Urinary bladder (tissue), 4 donors: Measurements from ENCODE around the gene NLGN4X. TPM values are rescaled to one million over a fixed set of nuclear protein-coding genes. Genes with fewer than 3 reads are reported as not detected.

Experiments
- DNase-seq: peaks from one replicate; pipeline ENCODE4 v3.0.0-alpha.2; 2015; ENCODE audit errors: extremely low spot score
- H3K27ac ChIP-seq: one replicate; pipeline ENCODE4 v1.5.1; 2013; ENCODE audit warnings: low read depth, mild to moderate bottlenecking, moderate library complexity
- H3K36me3 ChIP-seq: one replicate; pipeline ENCODE4 v1.6.1; 2013; ENCODE audit warnings: mild to moderate bottlenecking, moderate library complexity; ENCODE audit not compliant: insufficient read depth
- H3K4me1 ChIP-seq: one replicate; pipeline ENCODE4 v1.6.1; 2013; ENCODE audit warnings: mild to moderate bottlenecking, moderate library complexity; ENCODE audit not compliant: insufficient read depth
- H3K4me3 ChIP-seq: one replicate; pipeline ENCODE4 v1.5.1; 2013; ENCODE audit warnings: low read depth, low read length
- WGBS: extraction: QIAGEN DNeasy Blood & Tissue Kit; methylation state at CpG from one replicate; pipeline ENCODE4 v1.1.7; 2013; 5-methylcytosine and 5-hydroxymethylcytosine counted together
- polyA plus RNA-seq: library from polyadenylated mRNA; stranded (reverse); fragments of 200-250 nt; gene quantifications from one replicate; pipeline ENCODE4 v1.2.3, GENCODE V29; 2013
- total RNA-seq: library from RNA; depleted of rRNA; stranded (reverse); fragments of >200 nt; gene quantifications from one replicate; pipeline ENCODE4 v1.2.3, GENCODE V29; 2014
- donor health status: healthy with polysubstance abuse.
- donor health status: healthy.

NLGN4X gene
- total and polyA plus RNA-seq, 2 donors: 5.1 to 15.7 TPM

DNA sequence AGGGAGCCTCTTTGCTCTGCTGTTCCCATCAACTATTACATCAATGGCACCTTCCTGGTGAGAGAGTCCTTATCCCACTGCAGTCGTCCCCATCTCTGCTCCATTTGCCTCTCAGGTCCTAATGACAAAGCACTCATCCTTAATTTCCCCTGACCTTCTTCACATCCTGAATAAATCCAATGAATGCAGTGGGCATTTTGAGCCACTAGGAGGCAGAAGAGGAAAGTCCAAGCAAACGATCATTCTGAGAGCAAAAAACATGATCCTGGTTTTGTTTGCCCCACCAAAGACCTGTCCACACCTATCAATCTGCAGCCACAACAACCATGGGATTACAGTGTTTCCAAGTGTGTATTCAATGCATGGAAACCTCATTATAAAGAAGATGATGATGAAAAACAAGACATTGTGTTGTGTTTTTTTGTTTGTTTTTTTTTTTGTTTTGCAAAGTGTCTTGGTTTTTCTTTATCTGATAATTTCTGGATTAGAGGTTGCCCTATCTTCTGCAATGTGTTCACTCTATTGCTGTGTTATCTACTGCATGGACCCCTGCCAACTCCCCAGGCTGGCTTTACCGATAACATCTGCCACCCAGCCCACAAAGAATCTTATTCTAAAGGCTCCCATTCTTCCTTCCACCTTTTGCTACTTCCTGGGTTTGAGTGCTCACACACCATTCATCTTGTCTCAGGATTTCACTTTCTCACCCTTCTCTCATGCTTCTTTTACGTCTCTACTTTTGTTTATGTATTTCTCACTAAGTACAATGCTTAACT lies 207.2 kb downstream of the NLGN4X start:
- Histone ChIP-seq H3K36me3 (no peaks in the 10 kb centered on the region), H3K4me3 (no peak overlapping the region), H3K27ac (no peak overlapping the region), H3K4me1 (no peaks in the 10 kb centered on the region)
- WGBS: 30% methylated on average over 4 of the region's 4 CpGs
- DNase-seq: no peak

DNA sequence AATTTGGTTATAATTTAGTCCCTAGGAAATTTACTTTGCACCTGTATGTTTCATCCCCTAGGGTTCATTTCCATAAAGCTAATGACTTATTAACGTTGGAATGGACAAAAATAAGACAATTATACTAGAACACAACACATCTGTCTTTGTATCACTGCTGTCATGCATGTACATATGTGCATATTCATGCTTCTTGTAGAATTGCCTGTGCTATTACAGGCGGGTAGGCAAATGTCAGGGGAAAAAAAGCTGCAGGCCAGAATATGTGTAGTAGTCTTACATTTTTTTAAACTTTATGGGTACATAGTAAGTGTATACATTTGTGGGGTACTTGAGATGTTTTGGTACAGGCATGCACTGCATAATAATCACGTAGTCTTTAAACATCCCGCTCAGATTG lies 209.6 kb downstream of the NLGN4X start:
- no peak for DNase-seq
- H3K36me3 ChIP-seq: no peaks in the 10 kb centered on the region
- 75% methylated on average over 4 of the region's 4 CpGs for WGBS

DNA sequence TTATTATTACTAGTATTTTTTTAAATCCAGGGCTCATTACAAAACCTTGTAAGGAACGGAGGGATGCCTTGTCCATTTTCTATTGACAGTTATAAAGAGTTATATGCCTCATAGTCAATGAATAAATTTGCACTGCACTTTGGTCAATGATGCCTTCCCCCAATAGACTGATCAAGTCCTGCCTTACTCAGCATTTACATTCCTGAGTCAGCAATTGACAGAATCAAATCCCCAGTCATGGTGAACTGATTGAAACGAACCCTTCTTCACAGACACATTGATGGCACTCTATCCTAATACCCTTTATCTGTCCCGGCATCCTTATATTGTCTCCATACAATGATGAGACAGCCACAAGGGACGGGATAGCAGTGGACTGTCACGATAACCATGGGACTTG lies 213.2 kb downstream of the NLGN4X start:
- Histone ChIP-seq H3K36me3 (no peaks in the 10 kb centered on the region), H3K4me1 (no peaks in the 10 kb centered on the region), H3K27ac (no peak overlapping the region), H3K4me3 (no peak overlapping the region)
- DNase-seq: no peak
- 88% methylated on average over 5 of the region's 5 CpGs for WGBS

More for the DNA sequence above, 209.6 kb downstream of the NLGN4X start:
- Histone ChIP-seq H3K4me3 (no peak overlapping the region), H3K4me1 (no peaks in the 10 kb centered on the region), H3K27ac (no peak overlapping the region)

DNA sequence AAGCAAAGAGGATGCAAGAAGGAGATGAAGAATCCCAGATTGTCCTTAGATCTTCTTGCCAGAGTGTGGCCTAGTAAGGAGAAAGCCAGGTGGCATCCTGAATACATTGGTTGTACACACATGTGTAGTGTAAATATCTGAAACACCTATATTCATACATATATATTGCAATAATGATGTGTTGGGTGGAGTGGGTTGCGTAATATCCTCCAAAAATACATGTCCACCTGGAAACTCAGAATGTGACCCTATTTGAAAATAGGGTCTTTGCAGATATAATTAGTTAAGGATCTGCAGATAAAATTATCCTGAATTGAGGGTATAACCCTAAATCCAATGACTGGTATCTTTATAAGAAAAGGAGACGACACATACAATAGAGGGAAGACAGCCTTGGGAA lies 216.3 kb downstream of the NLGN4X start:
- H3K27ac ChIP-seq: no peak overlapping the region
- 79% methylated on average over 2 of the region's 2 CpGs for WGBS
- H3K4me3 ChIP-seq: no peak overlapping the region
- no peak for DNase-seq
- no peaks in the 10 kb centered on the region for H3K4me1 ChIP-seq
- H3K36me3 ChIP-seq: no peaks in the 10 kb centered on the region

DNA sequence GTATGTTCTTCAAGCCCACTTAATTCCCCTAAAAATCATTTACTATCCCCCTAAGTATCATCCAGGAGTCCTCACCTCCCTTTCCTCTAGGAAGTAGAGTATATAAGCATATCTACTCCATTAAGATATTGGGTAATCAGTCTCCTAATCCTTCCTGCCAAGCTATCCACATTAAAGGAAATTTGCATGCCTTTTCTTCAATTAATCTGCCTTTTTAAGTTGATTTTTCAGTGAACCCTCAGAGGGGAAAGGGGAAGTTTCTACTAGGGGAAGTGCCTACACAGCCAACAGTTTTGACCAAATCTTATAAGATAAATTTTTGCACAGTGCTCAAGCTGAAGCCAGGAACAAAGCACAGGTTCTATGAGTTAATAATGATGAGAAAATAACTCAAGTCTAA lies 222.8 kb downstream of the NLGN4X start:
- Histone ChIP-seq H3K27ac (no peak overlapping the region), H3K4me3 (no peak overlapping the region), H3K36me3 (no peaks in the 10 kb centered on the region), H3K4me1 (no peaks in the 10 kb centered on the region)
- DNase-seq: no peak

DNA sequence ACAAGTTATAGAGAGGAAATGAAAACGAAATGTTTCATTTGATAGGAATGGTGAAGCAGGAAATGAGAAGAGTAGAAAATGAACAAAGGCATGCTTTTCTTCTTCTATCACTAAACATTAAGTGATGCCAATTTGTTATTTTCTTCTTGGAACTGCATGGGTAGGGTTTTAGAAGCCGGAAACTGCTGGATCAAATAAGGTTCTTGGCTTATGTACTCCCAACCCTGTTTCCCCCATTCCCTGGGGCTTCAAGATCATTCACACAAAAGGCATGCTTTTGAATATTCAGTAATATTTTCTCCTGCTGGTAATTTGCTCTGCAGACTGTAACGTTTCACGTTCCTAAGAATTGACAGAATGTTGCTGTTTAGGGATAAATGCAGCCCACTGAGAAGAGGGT lies 224.1 kb downstream of the NLGN4X start:
- 55% methylated on average over 4 of the region's 4 CpGs for WGBS
- H3K27ac ChIP-seq: no peak overlapping the region
- H3K36me3 ChIP-seq: no peaks in the 10 kb centered on the region
- H3K4me3 ChIP-seq: no peak overlapping the region
- H3K4me1 ChIP-seq: no peaks in the 10 kb centered on the region
- DNase-seq: no peak

DNA sequence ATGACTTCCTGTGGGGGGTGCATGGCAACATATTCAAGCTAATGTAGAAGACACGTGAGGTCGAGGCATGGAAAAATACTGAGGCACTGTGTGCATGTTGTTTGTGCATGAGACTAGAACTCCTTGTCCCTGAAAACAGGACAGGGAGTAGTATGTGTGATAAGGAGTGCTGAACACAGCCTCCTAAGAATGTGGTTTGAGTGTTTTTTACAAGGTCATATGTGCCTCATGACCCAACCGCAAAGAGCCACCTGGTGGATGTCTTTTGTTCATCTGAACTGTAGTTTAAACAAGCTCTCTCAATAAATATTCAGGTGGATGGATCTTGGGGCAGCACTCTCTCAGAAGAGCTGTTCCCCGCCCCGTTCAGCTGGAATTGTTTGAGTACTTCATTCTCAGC lies 226.6 kb downstream of the NLGN4X start:
- WGBS: 68% methylated on average over 5 of the region's 5 CpGs
- Histone ChIP-seq H3K36me3 (no peaks in the 10 kb centered on the region), H3K4me3 (no peak overlapping the region), H3K27ac (no peak overlapping the region), H3K4me1 (no peaks in the 10 kb centered on the region)
- no peak for DNase-seq

DNA sequence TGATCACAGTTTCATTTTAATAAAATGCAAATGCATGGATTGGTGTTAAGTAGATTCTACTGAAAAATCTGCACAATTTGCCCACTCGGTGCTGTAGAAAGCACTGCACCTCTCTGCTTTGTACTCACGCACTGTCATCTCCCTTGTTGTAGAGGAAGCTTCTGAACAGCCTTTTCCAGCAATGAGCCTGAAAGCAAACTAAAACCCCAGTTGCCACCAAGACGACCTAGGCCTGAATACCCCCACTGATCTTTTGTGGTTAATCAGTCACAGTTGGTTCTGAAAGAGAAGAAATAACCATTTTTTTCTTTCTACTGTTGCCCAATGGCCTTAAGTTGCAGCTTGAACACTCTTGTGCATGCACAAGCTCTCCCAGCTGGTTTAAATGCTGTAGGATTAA lies 229.8 kb downstream of the NLGN4X start:
- 75% methylated on average over 3 of the region's 3 CpGs for WGBS

DNA sequence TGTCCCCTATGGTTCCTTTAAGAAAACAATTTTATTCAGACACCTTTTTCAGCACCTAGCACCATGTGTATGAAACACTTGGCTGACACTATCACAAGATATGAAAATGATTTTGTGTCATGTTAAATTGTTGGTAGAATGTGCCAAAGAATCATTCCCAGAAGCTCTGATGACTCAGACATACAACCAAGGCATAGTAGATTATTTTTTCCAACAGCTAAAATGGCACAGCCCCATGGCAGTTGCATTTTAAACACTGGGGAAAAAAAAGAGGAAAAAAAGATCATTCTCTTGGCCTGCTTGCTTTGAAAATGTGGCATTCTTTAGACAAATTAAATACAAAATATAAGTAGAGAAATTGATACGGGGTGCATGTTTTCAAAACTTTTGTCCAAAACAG lies 230.2 kb downstream of the NLGN4X start:
- no peaks in the 10 kb centered on the region for H3K36me3 ChIP-seq
- no peaks in the 10 kb centered on the region for H3K4me1 ChIP-seq
- no peak overlapping the region for H3K4me3 ChIP-seq
- 81% methylated on average over 1 of the region's 1 CpG for WGBS
- H3K27ac ChIP-seq: no peak overlapping the region
- DNase-seq: no peak

More for the DNA sequence above, 229.8 kb downstream of the NLGN4X start:
- H3K4me1 ChIP-seq: no peaks in the 10 kb centered on the region
- no peak overlapping the region for H3K27ac ChIP-seq
- no peak overlapping the region for H3K4me3 ChIP-seq
- H3K36me3 ChIP-seq: no peaks in the 10 kb centered on the region
- DNase-seq: no peak

DNA sequence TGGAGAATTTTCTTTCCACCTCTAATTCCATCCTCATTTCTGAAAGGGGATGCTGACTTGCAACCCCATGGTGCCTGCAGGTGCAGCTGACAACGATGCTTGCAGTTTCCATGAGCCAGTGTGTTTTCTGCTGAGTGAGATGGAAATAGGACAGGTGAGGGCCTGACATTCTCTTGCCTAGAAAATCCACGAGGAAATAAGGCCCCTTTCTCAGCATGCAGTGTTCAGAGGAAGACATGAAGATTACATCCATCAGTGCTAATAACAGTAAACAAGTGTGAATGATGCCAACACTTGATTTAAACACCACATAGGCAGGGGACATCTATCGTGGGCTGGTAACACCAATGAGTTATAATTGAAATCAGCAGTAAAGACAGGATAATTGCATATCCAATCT lies 237.3 kb downstream of the NLGN4X start:
- Histone ChIP-seq H3K36me3 (no peaks in the 10 kb centered on the region), H3K27ac (no peak overlapping the region), H3K4me1 (no peaks in the 10 kb centered on the region), H3K4me3 (no peak overlapping the region)
- DNase-seq: no peak
- WGBS: 69% methylated on average over 3 of the region's 3 CpGs

DNA sequence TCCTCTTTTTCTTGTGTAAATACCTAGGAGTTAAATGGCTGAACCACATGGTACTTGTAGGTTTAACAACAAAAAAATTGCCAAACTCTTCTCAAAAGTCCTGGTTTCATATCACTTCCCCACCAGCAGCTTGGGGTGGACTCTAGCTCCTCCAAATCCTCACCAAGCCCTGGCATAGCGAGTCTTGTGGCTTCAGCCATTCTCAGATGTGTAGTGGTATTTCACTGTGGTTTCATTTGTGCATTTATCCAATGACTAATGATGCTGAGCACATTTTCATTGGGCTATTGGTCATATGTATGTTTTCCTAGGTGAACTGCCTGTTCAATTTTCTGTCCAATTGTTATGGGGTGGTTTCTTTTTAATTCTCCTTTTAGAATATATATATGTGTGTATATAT lies 249.3 kb downstream of the NLGN4X start:
- no peak for DNase-seq
- 81% methylated on average over 1 of the region's 1 CpG for WGBS
- Histone ChIP-seq H3K27ac (no peak overlapping the region), H3K4me3 (no peak overlapping the region), H3K36me3 (no peaks in the 10 kb centered on the region), H3K4me1 (no peaks in the 10 kb centered on the region)

DNA sequence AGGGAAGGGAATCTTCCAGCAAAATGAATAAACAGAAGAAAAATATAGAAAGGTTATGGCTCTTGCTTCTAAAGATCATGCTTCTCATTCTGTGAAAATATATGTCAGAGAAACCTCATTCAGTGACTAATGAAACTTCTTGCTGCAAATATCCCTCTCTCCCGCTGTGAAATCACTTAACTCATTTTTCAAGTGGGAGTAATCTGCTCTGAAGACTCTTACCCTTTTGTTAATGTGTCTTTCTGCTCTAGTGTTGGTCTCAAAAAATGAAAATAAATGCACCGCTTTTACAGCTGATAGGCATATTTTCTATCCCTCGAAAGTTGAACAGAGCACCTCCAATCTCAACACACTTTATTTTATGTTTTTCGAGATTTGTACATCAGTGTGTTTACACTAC lies 252.3 kb downstream of the NLGN4X start:
- 73% methylated on average over 4 of the region's 4 CpGs for WGBS
- no peak overlapping the region for H3K4me3 ChIP-seq
- DNase-seq: no peak

DNA sequence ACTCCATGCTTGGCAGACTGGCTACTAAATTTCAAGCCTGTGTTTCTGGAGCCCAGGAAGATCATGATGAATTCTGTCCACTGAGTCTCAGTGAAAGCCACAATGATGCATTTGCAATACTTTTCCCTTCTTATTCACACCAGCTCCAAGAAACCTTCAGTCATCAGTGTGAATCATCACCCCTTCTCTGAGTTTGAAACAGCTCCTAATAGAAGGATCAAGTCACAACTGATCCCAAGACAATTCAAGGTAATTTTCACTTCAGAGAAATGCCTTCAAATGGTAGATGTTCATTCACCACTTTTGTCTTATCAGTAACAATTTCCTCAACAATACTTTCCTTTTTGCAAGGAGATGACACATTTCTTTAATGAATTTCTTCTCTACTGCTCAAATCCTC lies 257.4 kb downstream of the NLGN4X start:
- no peak for DNase-seq
- no peak overlapping the region for H3K4me3 ChIP-seq
- H3K27ac ChIP-seq: no peak overlapping the region
- no peaks in the 10 kb centered on the region for H3K4me1 ChIP-seq
- no peaks in the 10 kb centered on the region for H3K36me3 ChIP-seq

More for the DNA sequence above, 252.3 kb downstream of the NLGN4X start:
- Histone ChIP-seq H3K36me3 (no peaks in the 10 kb centered on the region), H3K4me1 (no peaks in the 10 kb centered on the region), H3K27ac (no peak overlapping the region)

DNA sequence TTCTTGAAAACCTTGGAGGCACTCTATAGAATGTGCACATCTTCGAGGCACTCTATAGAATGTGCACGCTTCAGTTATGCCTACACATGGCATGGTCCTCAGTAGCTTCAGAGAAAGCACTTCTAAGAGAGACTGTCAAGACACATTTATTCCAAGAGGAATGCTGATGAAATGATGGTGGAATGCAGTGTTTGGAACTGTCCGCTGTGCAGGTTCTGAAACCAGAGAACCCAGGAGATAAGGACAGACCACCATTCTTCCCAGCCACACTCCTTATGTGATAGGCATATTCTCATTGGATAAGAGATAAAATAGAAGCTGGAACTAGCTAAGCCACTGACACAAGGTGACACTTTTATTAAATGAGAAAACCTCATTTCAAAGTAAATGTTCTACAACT lies 263.3 kb downstream of the NLGN4X start:
- no peak for DNase-seq
- WGBS: 94% methylated on average over 3 of the region's 3 CpGs
- Histone ChIP-seq H3K27ac (no peak overlapping the region), H3K4me3 (no peak overlapping the region), H3K36me3 (no peaks in the 10 kb centered on the region), H3K4me1 (no peaks in the 10 kb centered on the region)

DNA sequence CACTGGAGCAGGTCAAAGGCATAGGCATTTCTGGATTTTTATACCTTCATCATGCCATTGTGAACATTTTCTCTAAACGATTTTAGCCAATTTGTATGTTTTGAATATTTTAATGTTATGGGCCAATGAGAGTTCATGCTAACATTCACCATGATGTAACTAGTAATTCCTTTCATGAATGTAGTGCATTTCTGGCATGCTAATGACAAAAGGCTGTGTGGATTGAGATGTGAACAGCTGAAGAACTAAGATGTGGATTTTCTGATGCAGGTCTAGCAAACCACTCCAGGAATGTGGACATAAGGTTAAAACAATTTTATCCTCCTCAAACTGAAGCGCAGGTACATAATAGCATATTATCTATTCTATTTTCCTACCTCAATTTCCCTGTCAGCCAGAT lies 269.4 kb downstream of the NLGN4X start:
- no peak for DNase-seq
- WGBS: 66% methylated on average over 2 of the region's 2 CpGs
- Histone ChIP-seq H3K27ac (no peak overlapping the region), H3K4me1 (no peaks in the 10 kb centered on the region), H3K36me3 (no peaks in the 10 kb centered on the region), H3K4me3 (no peak overlapping the region)
